SK-N-SH treated with all-trans-retinoic acid at 6 μM for 48 hours (cell line): Measurements from ENCODE around the gene SUCLG1.

ENCODE experiments used
- ISL1 ChIP-seq: fragments of 250-450 bp; sonication (Bioruptor Pico); IDR thresholded peaks from 2 replicates; pipeline ENCODE4 v2.1.2; 2022; ENCODE audit warnings: mild to moderate bottlenecking, moderate library complexity
- RARB ChIP-seq: fragments of 250-450 bp; sonication (Bioruptor Pico); IDR thresholded peaks from 2 replicates; pipeline ENCODE4 v1.8.0; 2021; ENCODE audit warnings: mild to moderate bottlenecking, moderate library complexity
- TF ChIP-seq, protein P1 (sequence below): fragments of 250-450 bp; sonication (Bioruptor Pico); IDR thresholded peaks from 2 replicates; pipeline ENCODE4 v1.5.1; 2021; ENCODE audit warnings: mild to moderate bottlenecking, moderate library complexity

DNA sequence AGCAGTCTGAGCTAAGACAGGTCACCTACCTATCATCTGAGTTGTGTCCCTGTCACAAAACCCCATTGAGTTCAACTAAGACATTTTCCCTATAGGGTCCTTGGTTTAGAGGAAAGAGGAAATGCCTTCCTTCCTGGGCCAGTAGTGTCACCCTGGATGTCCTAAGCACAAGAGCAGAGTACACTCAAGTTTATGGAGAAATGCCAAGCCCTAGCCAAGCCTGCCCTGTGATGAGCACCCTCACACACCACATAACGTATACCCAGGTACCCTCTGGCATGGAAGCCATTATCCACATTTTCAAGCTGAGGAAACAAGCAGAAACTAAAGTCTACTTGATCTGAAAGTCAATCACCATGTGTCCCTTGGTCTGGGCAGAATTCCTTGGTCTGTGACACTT is 37.3 kb downstream of the SUCLG1 start:
- no peak for TF ChIP-seq ISL1 (CRISPR knock-in tag)
- no peak for TF ChIP-seq RARB (CRISPR knock-in tag)
- TF ChIP-seq, protein P1, sequence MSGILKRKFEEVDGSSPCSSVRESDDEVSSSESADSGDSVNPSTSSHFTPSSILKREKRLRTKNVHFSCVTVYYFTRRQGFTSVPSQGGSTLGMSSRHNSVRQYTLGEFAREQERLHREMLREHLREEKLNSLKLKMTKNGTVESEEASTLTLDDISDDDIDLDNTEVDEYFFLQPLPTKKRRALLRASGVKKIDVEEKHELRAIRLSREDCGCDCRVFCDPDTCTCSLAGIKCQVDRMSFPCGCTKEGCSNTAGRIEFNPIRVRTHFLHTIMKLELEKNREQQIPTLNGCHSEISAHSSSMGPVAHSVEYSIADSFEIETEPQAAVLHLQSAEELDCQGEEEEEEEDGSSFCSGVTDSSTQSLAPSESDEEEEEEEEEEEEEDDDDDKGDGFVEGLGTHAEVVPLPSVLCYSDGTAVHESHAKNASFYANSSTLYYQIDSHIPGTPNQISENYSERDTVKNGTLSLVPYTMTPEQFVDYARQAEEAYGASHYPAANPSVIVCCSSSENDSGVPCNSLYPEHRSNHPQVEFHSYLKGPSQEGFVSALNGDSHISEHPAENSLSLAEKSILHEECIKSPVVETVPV (CRISPR knock-in tag) = no peak
